GM18507 (cell line): Measurements from ENCODE around the gene FAM180A.

Source experiments
- DNase-seq: peaks from one replicate; pipeline ENCODE4 v3.0.0; 2011; ENCODE audit warnings: low read depth; ENCODE audit not compliant: insufficient read length; ENCODE audit errors: extremely low spot score
- FAIRE-seq: peaks from 2 replicates; lab custom pipeline; 2011; peaks lifted over from hg19 to GRCh38; lab: Jason Lieb, UNC

Gene FAM180A

DNA sequence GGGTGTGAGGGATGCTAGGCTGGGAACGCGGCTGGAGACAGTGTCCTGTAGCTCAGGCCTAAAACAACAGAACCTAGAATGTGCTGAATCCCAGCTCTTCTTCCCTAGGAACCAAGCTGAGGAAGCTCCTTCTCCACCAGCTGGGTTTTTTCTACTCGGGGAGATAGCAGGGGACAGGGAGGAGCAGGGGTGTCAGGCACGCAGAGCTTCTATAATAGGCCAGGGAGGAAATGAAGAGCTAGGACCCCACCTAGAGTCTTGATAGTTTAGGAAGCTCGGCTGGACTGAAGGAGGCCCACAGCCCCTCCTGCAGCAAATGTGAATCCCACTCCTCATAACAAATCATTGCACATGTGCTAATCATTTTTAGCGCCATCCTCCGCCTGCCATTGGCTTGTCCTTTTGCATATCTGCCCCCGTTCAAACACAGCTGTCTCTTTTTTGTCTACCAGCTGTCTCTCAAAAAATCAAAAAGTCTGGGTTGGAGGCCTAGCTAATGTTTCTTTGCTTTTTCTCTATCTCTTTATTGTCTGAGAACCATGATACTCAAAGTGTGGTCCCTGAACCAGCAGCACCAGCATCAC, 24.1 kb upstream of the FAM180A start:
- no peak for FAIRE-seq
- DNase-seq = no peak

DNA sequence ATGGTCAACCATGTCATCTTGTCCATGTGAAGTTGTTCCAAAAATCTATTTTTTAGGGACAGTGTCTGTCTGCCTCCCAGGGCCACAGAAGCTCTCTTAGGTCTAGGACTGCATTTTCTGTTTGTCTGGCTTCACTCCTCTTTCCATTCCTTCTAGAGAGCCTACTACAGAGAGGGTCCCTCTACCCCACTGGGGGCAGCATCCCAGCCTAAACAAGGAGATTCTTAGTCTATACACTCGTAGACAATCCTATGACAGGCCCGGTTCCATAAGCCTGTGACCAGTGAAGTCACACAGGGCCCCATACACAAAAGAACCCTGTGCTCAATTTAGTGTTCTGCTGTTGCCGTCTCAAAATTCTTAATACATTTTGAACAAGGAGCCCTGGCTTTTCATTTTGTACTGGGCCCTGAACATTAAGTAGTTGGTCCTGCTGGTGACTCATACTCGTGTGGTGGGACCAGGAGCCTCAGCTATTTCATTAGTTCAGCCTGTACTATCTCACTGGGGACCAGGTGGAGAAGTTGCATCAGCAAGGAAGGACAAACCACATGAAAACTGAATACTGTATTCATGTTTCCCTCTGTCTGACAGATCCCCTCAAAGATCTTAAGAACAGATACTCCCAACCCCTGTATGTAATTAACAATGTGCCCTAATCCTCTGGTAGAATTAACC, 23.5 kb upstream of the FAM180A start:
- FAIRE-seq = no peak
- no peak for DNase-seq

DNA sequence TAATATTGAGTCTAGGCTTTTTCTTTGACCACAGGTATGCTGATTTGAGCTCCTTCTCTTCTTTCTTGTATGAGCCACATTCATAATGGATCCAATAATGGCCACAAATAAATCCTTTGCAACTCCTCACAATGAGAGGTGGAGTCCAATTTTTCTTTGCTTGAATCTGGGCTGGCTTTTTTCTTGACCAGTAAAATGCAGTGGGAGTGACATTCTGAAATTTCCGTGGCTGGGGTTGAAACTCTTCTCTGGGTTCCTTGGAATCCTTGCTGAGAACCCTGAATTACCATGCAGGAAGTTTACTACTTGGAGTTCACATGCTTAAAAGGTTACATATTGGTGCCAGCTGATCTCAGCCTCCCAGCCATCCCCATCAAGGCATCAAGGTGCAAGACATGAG, 22.4 kb upstream of the FAM180A start:
- no peak for FAIRE-seq

GRCh38 chr7:135770139-135770710, 21.6 kb upstream of the FAM180A start:
- FAIRE-seq = no peak
- DNase-seq = no peak

More for the DNA sequence above, 22.4 kb upstream of the FAM180A start:
- no peak for DNase-seq

- DNase-seq (no peak), FAIRE-seq (no peak)
These were observed 20.6 kb upstream of the FAM180A start for GRCh38 chr7:135769005-135769802.

GRCh38 chr7:135768467-135768866, 19.9 kb upstream of the FAM180A start:
- no peak for FAIRE-seq
- no peak for DNase-seq

- no peak for DNase-seq
- no peak for FAIRE-seq
These were observed 19.5 kb upstream of the FAM180A start for GRCh38 chr7:135768064-135768463.

DNA sequence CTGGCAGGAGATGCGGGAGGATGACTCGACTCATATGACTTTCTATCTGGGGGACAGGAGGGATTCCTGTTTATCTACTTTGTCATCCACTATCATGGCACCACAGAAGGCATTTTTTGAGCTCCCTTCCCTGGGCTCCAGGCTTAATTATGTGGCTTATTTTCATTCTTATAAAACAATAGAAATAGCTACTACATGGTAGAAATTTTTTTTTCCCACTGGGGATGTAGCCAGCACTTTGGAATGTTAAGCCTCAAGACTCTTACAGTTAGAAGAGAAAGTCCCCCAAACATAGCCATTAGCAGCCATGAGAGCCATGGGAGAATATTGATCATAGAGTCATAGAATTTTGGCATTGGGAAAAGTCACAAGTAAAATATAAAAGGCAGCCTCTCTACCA, 14.6 kb upstream of the FAM180A start:
- FAIRE-seq (no peak), DNase-seq (no peak)

DNA sequence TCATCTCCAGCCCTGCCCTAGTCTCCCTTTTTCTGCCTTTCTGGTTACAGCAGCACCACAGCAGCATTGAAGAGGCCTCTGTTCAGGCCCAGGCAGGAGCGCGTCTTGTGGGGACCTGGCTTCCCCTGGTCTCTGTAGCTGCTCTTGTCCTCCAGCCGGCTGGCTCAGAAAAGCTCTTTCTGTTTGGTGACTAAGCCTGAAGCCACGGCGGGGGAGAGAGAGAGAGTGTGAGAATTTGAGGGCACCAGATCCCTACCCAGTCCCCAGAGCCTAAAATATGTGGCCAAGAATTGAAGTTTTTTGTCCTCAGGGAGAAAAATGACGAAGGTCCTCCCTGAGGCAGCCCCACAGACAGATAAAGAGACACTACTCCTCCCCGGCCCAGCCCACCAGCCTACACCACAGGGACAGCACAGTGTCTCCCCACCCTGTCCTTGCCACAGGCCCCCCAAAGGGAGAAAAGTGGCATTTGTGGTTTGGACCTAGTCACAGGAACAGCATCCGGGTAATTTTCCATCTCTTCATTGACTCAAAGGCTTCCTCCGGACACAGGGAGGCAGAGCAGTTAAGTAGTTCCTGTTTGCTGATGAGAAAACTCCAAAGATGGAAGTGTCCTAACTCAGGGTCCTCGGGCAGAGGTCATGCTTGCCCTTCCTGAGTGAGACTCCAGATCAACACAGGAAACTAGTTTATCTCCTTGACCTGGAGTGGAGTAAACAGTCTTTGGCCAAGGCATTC, 13.3 kb upstream of the FAM180A start:
- FAIRE-seq = no peak

DNA sequence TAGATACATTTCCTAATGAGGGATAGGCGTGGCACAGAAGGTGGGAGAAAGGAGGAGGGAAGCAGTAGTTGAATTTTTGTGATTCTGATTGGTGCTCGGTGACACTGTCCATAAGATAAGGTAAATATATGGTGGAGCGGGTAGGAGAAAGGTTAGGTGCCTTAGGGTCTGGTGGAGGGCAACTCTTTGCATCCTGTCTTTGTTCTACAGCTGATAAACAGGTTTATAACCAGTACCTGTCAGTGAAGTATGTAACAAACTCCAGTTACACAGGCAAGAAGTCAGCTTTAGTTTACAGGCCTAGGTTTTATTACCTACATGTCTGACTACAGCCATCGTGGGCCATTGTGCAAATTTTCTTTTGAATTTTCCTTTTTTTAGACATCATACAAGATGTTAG, 10.9 kb upstream of the FAM180A start:
- no peak for FAIRE-seq

More for the DNA sequence above, 13.3 kb upstream of the FAM180A start:
- no peak for DNase-seq

GRCh38 chr7:135758531-135758932, 9.9 kb upstream of the FAM180A start:
- FAIRE-seq = no peak

More for the DNA sequence above, 10.9 kb upstream of the FAM180A start:
- no peak for DNase-seq

DNA sequence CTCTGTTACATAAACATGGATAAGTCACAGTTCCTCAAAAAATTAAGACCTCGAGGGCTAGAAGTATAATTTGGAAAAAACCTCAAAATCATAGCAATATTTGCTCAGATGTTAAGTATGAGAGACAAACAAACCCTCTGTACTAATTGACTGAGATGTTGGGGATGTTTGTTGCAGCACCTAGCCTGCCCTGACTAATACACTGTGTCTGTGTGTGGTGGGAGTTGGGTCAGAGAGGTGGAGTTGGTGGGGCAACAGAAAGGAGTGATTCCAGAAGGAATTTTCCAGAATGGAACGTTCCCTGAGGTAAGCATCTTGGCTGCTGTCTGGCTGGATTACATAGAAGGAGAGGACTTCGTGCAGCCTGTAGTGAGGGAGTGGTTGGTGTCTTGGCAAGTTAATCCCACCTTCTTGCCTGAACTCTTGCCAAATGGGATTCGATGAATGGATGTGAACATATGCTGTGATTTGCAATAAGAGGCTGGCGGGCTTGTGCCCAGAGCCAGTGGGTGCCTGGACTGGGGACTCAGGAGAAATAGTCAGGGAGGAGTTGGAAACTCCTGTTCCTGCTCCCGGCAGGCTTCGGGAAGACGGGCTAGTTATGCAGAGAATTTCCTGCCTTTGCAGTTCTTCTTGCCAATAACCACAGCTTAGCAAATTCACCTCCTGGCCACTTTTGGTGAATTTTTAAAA, 9.3 kb upstream of the FAM180A start:
- no peak for DNase-seq
- no peak for FAIRE-seq

More at GRCh38 chr7:135758531-135758932, 9.9 kb upstream of the FAM180A start:
- DNase-seq = no peak

- DNase-seq (no peak), FAIRE-seq (no peak)
These were observed 7.6 kb upstream of the FAM180A start for GRCh38 chr7:135756191-135756590.

DNA sequence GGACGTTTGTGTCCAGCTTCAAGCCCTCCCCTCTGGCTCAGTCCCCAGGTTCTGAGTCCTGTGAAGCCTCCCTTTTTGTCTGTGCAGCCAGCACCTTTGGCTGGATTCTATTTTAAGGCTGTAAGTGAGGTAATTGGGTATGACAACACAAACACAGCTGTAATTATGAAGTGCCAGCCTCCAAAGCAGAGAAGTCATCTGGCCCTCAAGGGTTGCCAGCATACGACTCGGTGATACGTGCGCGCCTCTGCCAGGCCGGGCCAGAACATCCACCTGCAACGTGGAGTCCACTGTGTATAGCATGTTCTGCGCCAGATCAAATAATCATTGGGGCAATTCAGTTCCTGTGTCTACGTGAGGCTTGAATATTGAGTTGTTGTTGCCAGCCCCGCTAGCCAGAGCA, 6.7 kb upstream of the FAM180A start:
- FAIRE-seq (no peak), DNase-seq (no peak)

- DNase-seq (no peak), FAIRE-seq (no peak)
These were observed 5.2 kb upstream of the FAM180A start for GRCh38 chr7:135753616-135754413.

DNA sequence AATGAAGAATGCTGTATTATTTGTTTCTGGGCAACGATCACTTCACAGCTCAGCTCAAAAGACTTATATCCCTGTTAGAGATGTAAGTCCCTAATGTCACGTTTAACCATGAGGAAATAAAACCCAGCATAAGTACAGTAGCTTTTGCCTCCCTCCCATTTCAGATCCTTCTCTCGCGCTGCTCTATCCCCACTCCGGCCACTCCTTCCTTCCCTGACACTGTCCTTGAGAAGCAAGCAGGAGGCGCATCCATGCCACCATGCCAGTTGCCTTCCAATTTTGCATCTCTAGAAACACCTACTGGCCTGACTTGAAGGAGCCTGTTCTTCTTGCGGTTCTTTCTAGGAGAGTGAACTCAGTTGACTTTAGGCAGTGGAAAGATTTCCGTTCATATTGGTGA, 1.2 kb downstream of the FAM180A start:
- no peak for FAIRE-seq

GRCh38 chr7:135745703-135746312, 2.8 kb downstream of the FAM180A start:
- DNase-seq (no peak), FAIRE-seq (no peak)

More for the DNA sequence above, 1.2 kb downstream of the FAM180A start:
- no peak for DNase-seq
